GM18517 (cell line): ENCODE data around the gene HAPLN3.

Experiments
- ATAC-seq: cut with Tn5 transposase; IDR thresholded peaks from one replicate; pipeline ENCODE4 v1.9.1; 2021; ENCODE audit warnings: mild to moderate bottlenecking, moderate library complexity; ENCODE audit not compliant: unreplicated experiment

HAPLN3 gene

GRCh38 chr15:88832820-88833730, 62.3 kb downstream of the HAPLN3 start:
- ATAC-seq: no peak

- no peak for ATAC-seq
These were observed 65.3 kb downstream of the HAPLN3 start for GRCh38 chr15:88830016-88830415.

- ATAC-seq: no peak
These were observed 66.6 kb downstream of the HAPLN3 start for GRCh38 chr15:88828791-88829190.
